Natural killer cell (primary cell): Measurements from ENCODE around the gene PRPS1L1. TPM values are rescaled to one million over a fixed set of nuclear protein-coding genes. Genes with fewer than 3 reads are reported as not detected.

Source experiments
- ATAC-seq, 3 donors: fragments of 150-1000 bp in 2 of 3; fragments of 200-7000 bp in 1 of 3; cut with Tn5 transposase; 1 replicate in 1 of 3; 2 replicates in 2 of 3; pipeline ENCODE4 v1.10.0; 2021; ENCODE audit warnings: mild to moderate bottlenecking in 2 of 3, moderate library complexity in 2 of 3
- DNase-seq, 2 donors: peaks; one replicate each; pipeline versions ENCODE4 v3.0.0 to v3.0.0-alpha.2; 2013 to 2021; ENCODE audit warnings: mixed read lengths in 1 of 2
- H3K27ac ChIP-seq: one replicate; pipeline ENCODE4 v1.5.1; 2013; ENCODE audit warnings: mild to moderate bottlenecking, low read length
- H3K27me3 ChIP-seq: one replicate; pipeline ENCODE4 v1.6.1; 2013; ENCODE audit warnings: low read length; ENCODE audit not compliant: control insufficient read depth, insufficient read depth
- H3K36me3 ChIP-seq: one replicate; pipeline ENCODE4 v1.6.1; 2013; ENCODE audit warnings: low read length; ENCODE audit not compliant: control insufficient read depth, insufficient read depth
- H3K4me1 ChIP-seq: one replicate; pipeline ENCODE4 v1.6.1; 2013; ENCODE audit warnings: low read length; ENCODE audit not compliant: control insufficient read depth, insufficient read depth
- H3K4me3 ChIP-seq: one replicate; pipeline ENCODE4 v1.5.1; 2013; ENCODE audit warnings: low read length
- H3K9me3 ChIP-seq: one replicate; pipeline ENCODE4 v1.6.1; 2013; ENCODE audit warnings: low read length; ENCODE audit not compliant: control insufficient read depth, insufficient read depth
- H3K27ac Mint-ChIP-seq, 2 donors: one replicate each; pipeline ENCODE4 v1.8.0; 2022; ENCODE audit warnings: mild to moderate bottlenecking in 2 of 2, mixed read lengths in 2 of 2, moderate library complexity in 1 of 2
- H3K27me3 Mint-ChIP-seq, 2 donors: one replicate each; pipeline ENCODE4 v1.8.0; 2022; ENCODE audit warnings: low read depth in 2 of 2, mixed read lengths in 2 of 2
- H3K36me3 Mint-ChIP-seq: one replicate; pipeline ENCODE4 v1.8.0; 2022; ENCODE audit warnings: mixed read lengths
- H3K4me1 Mint-ChIP-seq, 2 donors: one replicate each; pipeline ENCODE4 v1.8.0; 2022; ENCODE audit warnings: mixed read lengths in 2 of 2
- H3K4me3 Mint-ChIP-seq: one replicate; pipeline ENCODE4 v1.8.0; 2022; ENCODE audit warnings: mild to moderate bottlenecking, moderate library complexity, mixed read lengths
- H3K9me3 Mint-ChIP-seq, 2 donors: one replicate each; pipeline ENCODE4 v1.8.0; 2022; ENCODE audit warnings: mixed read lengths in 2 of 2
- CTCF ChIP-seq: fragments of 200-600 bp; IDR thresholded peaks from one replicate; pipeline ENCODE4 v1.8.0; 2022; ENCODE audit warnings: antibody characterized with exemption
- WGBS: methylation state at CpG from one replicate; pipeline ENCODE4 v1.1.7; 2013; ENCODE audit warnings: missing lambda C conversion rate; ENCODE audit not compliant: insufficient coverage; 5-methylcytosine and 5-hydroxymethylcytosine counted together
- intact Hi-C: fragments of 100-400 bp; cut with micrococcal nuclease; formaldehyde crosslinking; loops from one replicate; pipeline ENCODE4 v1.14.2; 2022
- total RNA-seq, 4 donors: library from RNA; stranded (reverse); fragments of 120-200 nt in 1 of 4; gene quantifications; one replicate each; pipeline versions ENCODE4 v1.2.3 to v1.2.4, GENCODE V29; 2013 to 2022

Gene PRPS1L1
- total RNA-seq, 3 donors from 2014 or later (not counting 1 experiment from before 2014, with no cell fraction given), result not detected

GRCh38 chr7:18013936-18014335 lies 13.7 kb downstream of the PRPS1L1 start:
- no peaks in the 10 kb centered on the region for H3K4me1 Mint-ChIP-seq
- Histone ChIP-seq H3K9me3 (no peaks in the 10 kb centered on the region), H3K27ac (no peak overlapping the region), H3K36me3 (no peaks in the 10 kb centered on the region), H3K4me1 (no peaks in the 10 kb centered on the region), H3K4me3 (no peak overlapping the region), H3K27me3 (no peaks in the 10 kb centered on the region)
- peaks cover 3 to 5% of the 10 kb centered on the region in 2 donors for H3K9me3 Mint-ChIP-seq
- no peaks in the 10 kb centered on the region for H3K36me3 Mint-ChIP-seq
- H3K4me3 Mint-ChIP-seq, result no peak overlapping the region
- intact Hi-C loops, result no loop called here
- no peak for ATAC-seq
- DNase-seq, result no peak
- no peak overlapping the region for H3K27ac Mint-ChIP-seq
- TF ChIP-seq CTCF, result no peak
- peaks cover 20 to 35% of the 10 kb centered on the region in 2 donors for H3K27me3 Mint-ChIP-seq

- peaks cover 0 to 2% of the 10 kb centered on the region in 2 donors for H3K9me3 Mint-ChIP-seq
- H3K4me1 Mint-ChIP-seq, result no peaks in the 10 kb centered on the region
- no peaks in the 10 kb centered on the region for H3K36me3 ChIP-seq
- WGBS, result 100% methylated on average over 3 of the region's 3 CpGs
- no peaks in the 10 kb centered on the region for H3K36me3 Mint-ChIP-seq
- H3K4me3 ChIP-seq, result no peak overlapping the region
- H3K27ac ChIP-seq, result no peak overlapping the region
- ATAC-seq, result no peak
- no peak for DNase-seq
- H3K27me3 ChIP-seq, result no peaks in the 10 kb centered on the region
- intact Hi-C loops, result no loop called here
- H3K4me1 ChIP-seq, result no peaks in the 10 kb centered on the region
- no peak for TF ChIP-seq CTCF
- H3K27ac Mint-ChIP-seq, result no peak overlapping the region
- no peaks in the 10 kb centered on the region for H3K9me3 ChIP-seq
- peaks cover 0 to 2% of the 10 kb centered on the region in 2 donors for H3K27me3 Mint-ChIP-seq
- H3K4me3 Mint-ChIP-seq, result no peak overlapping the region
Measured at GRCh38 chr7:18004372-18004771, 23.3 kb downstream of the PRPS1L1 start.

GRCh38 chr7:18003286-18003994 lies 24.2 kb downstream of the PRPS1L1 start:
- WGBS, result 88% methylated on average over 1 of the region's 4 CpGs
- H3K27me3 Mint-ChIP-seq, result no peaks in the 10 kb centered on the region
- TF ChIP-seq CTCF, result no peak
- H3K4me1 ChIP-seq, result no peaks in the 10 kb centered on the region
- no peak overlapping the region for H3K27ac Mint-ChIP-seq
- no peak for ATAC-seq
- no peaks in the 10 kb centered on the region for H3K9me3 ChIP-seq
- H3K27ac ChIP-seq, result no peak overlapping the region
- H3K9me3 Mint-ChIP-seq, result peaks cover 0 to 2% of the 10 kb centered on the region in 2 donors
- H3K36me3 Mint-ChIP-seq, result no peaks in the 10 kb centered on the region
- H3K36me3 ChIP-seq, result no peaks in the 10 kb centered on the region
- no peak overlapping the region for H3K4me3 Mint-ChIP-seq
- no peaks in the 10 kb centered on the region for H3K27me3 ChIP-seq
- H3K4me1 Mint-ChIP-seq, result no peaks in the 10 kb centered on the region
- intact Hi-C loops, result no loop called here
- DNase-seq, result no peak
- H3K4me3 ChIP-seq, result no peak overlapping the region

- H3K4me3 ChIP-seq, result no peak overlapping the region
- H3K9me3 Mint-ChIP-seq, result no peaks in the 10 kb centered on the region
- H3K27ac ChIP-seq, result no peak overlapping the region
- H3K4me1 ChIP-seq, result no peaks in the 10 kb centered on the region
- H3K27ac Mint-ChIP-seq, result no peak overlapping the region
- no peak overlapping the region for H3K4me3 Mint-ChIP-seq
- ATAC-seq (no peak), DNase-seq (no peak)
- no peaks in the 10 kb centered on the region for H3K36me3 ChIP-seq
- H3K9me3 ChIP-seq, result no peaks in the 10 kb centered on the region
- no peaks in the 10 kb centered on the region for H3K4me1 Mint-ChIP-seq
- no peak for TF ChIP-seq CTCF
- 94% methylated on average over 2 of the region's 2 CpGs for WGBS
- intact Hi-C loops, result no loop called here
- no peaks in the 10 kb centered on the region for H3K27me3 Mint-ChIP-seq
- no peaks in the 10 kb centered on the region for H3K27me3 ChIP-seq
- H3K36me3 Mint-ChIP-seq, result no peaks in the 10 kb centered on the region
Measured at GRCh38 chr7:17998692-17999091, 29.0 kb downstream of the PRPS1L1 start.
